Inferior parietal cortex (tissue), 1 donor: ENCODE results near the gene CFLAR.

Experiments used
- DNase-seq: peaks from one replicate; pipeline ENCODE4 v3.0.0-alpha.2; 2016; ENCODE audit errors: extremely low spot score

Gene CFLAR

DNA sequence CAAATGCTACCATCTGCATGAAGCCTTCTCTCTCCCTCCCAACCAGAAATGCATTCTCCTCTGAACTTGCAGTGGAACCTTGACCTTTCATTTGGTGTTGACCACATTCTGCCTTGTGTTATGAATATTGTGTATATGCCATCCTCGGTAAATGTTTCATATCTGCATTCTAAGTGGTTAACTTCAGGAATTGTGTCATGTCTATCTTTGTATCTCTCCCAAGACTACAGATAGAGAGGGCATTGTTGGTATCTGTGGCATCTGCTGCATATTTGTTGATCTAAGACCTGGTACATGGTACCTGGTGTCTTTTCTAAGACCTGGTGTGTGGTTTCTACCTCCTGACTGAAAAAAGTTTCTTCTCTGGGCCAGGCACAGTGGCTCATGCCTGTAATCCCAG lies 101.0 kb downstream of the CFLAR start:
- DNase-seq = no peak

DNA sequence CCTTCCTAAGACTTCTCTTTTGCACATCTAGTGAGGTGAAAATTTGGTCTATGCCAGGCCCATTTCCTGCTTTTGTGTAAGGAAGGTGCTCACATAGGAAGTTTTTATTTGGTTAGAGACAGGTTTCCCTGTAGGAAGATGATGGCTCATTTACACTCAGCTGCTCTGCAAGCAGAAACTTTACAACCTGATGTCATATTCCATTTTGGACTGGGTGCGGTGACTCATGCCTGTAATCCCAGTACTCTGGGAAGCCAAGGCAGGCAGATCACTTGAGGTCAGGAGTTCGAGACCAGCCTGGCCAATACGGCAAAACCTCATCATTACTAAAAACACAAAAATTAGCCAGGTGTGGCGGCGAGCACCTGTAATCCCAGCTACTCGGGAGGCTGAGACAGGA lies 102.8 kb downstream of the CFLAR start:
- no peak for DNase-seq

DNA sequence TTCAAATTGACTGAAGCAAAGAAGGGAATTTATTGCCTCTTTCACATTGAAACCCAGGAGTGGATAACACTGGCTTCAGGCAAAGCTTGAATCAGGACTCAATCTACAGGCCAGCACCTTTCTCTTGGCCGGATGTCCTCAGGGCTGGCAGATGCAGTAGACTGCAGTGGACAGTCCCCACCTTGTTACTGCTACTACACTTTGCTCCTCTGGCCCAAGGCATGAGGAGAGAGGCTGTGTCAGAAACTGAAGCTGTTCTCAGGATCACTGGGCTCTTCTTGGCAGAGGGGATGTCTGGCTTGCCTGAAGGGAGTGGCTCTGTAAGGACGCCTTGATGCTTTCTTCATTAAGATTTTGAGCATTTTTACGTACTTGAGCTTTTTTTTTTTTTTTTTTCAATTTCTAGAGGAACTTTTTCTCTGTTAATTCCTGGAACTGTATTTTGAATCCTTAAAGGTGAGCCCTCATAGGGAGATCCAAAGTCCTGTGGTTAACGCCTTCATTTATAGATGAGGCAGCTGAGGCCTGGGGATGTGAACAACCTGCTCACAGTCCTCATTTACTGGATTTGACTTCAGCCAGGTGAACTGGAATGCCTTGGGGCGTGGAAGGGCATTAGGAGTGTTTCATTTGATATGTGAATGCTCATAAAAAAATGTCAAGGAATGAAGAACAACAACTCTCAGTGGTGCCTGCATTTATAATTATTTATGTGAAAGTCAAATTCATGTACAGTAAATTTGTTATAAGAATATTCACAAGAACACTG lies 103.5 kb downstream of the CFLAR start:
- no peak for DNase-seq

DNA sequence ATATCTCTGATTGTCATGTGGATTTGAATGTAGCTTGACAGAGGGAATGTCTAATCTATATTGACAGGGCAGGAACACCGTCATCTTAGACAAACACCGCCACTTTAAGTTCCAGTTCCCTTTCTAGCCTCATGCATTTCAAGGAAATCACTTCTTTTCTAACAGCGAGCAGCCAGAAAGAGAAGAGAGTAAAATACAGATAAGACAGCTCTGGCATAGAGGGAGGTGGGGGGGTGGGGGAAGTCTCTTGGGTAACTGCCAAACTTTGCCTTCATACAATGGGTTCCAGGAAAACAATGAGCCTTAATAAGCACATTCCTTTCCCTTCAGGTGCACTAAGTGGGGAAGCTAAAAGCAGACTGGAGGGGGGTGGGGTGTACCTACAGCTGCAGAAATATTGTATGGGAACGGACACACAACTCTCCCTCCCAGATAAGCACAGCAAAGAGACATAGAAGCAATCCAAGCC lies 104.2 kb downstream of the CFLAR start:
- DNase-seq = no peak

DNA sequence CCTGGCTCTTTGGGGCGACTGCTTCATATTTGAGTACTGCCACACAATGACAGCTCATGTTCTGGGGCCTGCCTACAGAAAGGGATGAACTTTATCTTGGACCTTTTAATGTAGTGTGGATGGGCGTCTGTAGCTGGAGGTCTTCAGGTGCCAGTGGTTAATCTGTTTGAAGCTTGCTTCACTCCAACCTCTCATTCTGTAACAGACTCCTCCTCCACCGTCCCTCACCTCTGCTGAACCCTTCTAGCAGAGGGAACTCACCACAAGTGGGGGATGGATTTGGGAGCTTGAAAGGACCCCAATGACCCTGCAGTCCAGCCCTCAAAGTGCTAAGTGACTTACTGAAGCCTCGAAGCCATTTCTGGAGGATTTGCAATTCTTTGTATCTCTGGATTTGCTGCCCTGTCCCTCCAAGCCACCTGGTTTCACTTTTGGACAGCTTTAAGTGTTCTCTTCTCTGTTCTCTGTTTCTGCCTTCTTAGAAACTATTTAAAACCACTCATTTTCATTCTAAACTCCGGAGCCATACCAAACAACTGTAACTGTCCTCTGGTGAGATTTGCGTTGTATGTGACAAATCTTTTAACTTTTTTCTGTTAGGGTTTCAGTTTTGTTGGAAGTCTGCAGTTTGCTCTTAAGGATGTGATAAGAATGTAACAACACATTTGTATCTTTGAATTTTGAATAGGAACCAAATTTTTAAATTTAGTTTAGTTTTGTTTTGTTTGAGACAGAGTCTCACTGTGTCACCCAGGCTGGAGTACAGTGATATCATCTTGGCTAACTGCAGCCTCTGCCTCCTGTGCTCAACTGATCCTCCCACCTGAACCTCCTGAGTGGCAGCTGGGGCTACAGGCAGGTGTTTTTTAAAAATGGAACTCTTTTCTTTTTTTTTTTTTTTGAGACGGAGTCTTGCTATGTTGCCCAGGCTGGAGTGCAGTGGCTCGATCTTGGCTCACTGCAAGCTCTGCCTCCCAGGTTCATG lies 107.4 kb downstream of the CFLAR start:
- DNase-seq = no peak
